SK-N-SH (cell line): ENCODE measurements around the gene MYOT. TPM values are rescaled to one million over a fixed set of nuclear protein-coding genes. Genes with fewer than 3 reads are reported as not detected.

Experiments
- CTCF ChIA-PET: fragments of 300-600, 350-600 bp; formaldehyde crosslinking; extraction: SDS; loops from one replicate; lab custom pipeline; 2021; lab: Yijun Ruan, JAX
- POLR2A ChIA-PET: fragments of 350-600 bp; sonication (Branson Sonifier 250); formaldehyde crosslinking; extraction: SDS; loops from one replicate; lab custom pipeline; 2020; ENCODE audit warnings: antibody characterized with exemption, inconsistent platforms; lab: Yijun Ruan, JAX
- DNase-seq: peaks from one replicate; pipeline ENCODE4 v3.0.0; 2012
- H2AFZ ChIP-seq: fragments of 200-600 bp; sonication (generic); 2 replicates; pipeline ENCODE4 v1.8.1; 2016; ENCODE audit warnings: antibody characterized with exemption, mild to moderate bottlenecking, low read depth
- H3F3A ChIP-seq: fragments of 200-600 bp; sonication (generic); replicated peaks from 2 replicates; pipeline ENCODE3; 2016; ENCODE audit warnings: antibody characterized with exemption, mild to moderate bottlenecking; ENCODE audit not compliant: insufficient read depth
- H3K27ac ChIP-seq, 2 experiments: fragments of 200-500 bp in 1 of 2; fragments of 200-600 bp in 1 of 2; sonication (Bioruptor generic) in 1 of 2; sonication (generic), shearing (Covaris generic) in 1 of 2; 2 replicates each; pipeline versions ENCODE4 v1.5.1 to v1.6.1; 2014 to 2016; ENCODE audit warnings: low read depth in 2 of 2, inconsistent platforms in 1 of 2, low read length in 1 of 2, mild to moderate bottlenecking in 1 of 2, mixed read lengths in 1 of 2
- H3K27me3 ChIP-seq: fragments of 200-600 bp; sonication (generic), shearing (Covaris generic); 2 replicates; pipeline ENCODE4 v1.6.1; 2016; ENCODE audit warnings: mixed run types; ENCODE audit not compliant: insufficient read depth
- H3K36me3 ChIP-seq, 2 experiments: fragments of 200-500 bp in 1 of 2; fragments of 200-600 bp in 1 of 2; sonication (Bioruptor generic) in 1 of 2; sonication (generic) in 1 of 2; replicated peaks in 1 of 2; 2 replicates each; pipeline versions ENCODE3 to v1.5.1; 2014 to 2016; ENCODE audit warnings: low read length in 1 of 2, mild to moderate bottlenecking in 1 of 2; ENCODE audit not compliant: insufficient read depth in 2 of 2, control insufficient read depth in 1 of 2
- H3K4me1 ChIP-seq, 2 experiments: fragments of 200-500 bp in 1 of 2; fragments of 200-600 bp in 1 of 2; sonication (Bioruptor generic) in 1 of 2; sonication (generic), shearing (Covaris generic) in 1 of 2; 2 replicates each; pipeline versions ENCODE4 v1.5.1 to v1.6.1; 2014 to 2016; ENCODE audit warnings: low read depth in 1 of 2, low read length in 1 of 2, mixed run types in 1 of 2; ENCODE audit not compliant: insufficient read depth in 2 of 2, control insufficient read depth in 1 of 2
- H3K4me2 ChIP-seq: fragments of 200-600 bp; sonication (generic), shearing (Covaris generic); 2 replicates; pipeline ENCODE4 v1.6.1; 2017; ENCODE audit warnings: mixed run types
- H3K4me3 ChIP-seq, 2 experiments: fragments of 200-500 bp in 1 of 2; fragments of 200-600 bp in 1 of 2; sonication (Bioruptor generic) in 1 of 2; sonication (generic), shearing (Covaris generic) in 1 of 2; 2 replicates each; pipeline versions ENCODE4 v1.5.1 to v1.8.1; 2014 to 2016; ENCODE audit warnings: low read depth in 2 of 2, inconsistent platforms in 1 of 2, low read length in 1 of 2, mild to moderate bottlenecking in 1 of 2, mixed read lengths in 1 of 2, moderate library complexity in 1 of 2
- H3K79me2 ChIP-seq: fragments of 200-600 bp; sonication (generic); 2 replicates; pipeline ENCODE4 v1.8.1; 2017; ENCODE audit warnings: mild to moderate bottlenecking; ENCODE audit not compliant: insufficient read depth
- H3K9ac ChIP-seq: fragments of 200-600 bp; sonication (generic); 2 replicates; pipeline ENCODE4 v1.6.1; 2017; ENCODE audit warnings: mixed run types
- H3K9me2 ChIP-seq: fragments of 200-600 bp; sonication (generic); 2 replicates; pipeline ENCODE4 v1.6.1; 2017; ENCODE audit warnings: mixed run types
- H3K9me3 ChIP-seq: fragments of 200-600 bp; sonication (generic); 2 replicates; pipeline ENCODE4 v1.6.1; 2017; ENCODE audit warnings: mixed run types, mild to moderate bottlenecking, moderate library complexity
- H4K20me1 ChIP-seq: fragments of 200-600 bp; sonication (generic); 2 replicates; pipeline ENCODE4 v1.6.1; 2017; ENCODE audit warnings: mild to moderate bottlenecking, mixed run types; ENCODE audit not compliant: insufficient read depth
- CHD2 ChIP-seq: fragments of 150-350 bp; IDR thresholded peaks from 2 replicates; pipeline ENCODE4 v1.6.1; 2018; ENCODE audit warnings: low read length; ENCODE audit not compliant: partially characterized antibody
- ELF1 ChIP-seq: IDR thresholded peaks from 2 replicates; pipeline ENCODE4 v1.4.0; 2012
- EP300 ChIP-seq, 2 experiments: IDR thresholded peaks; 2 replicates each; pipeline versions ENCODE4 v1.4.0 to v1.6.1; 2012; ENCODE audit warnings: borderline replicate concordance in 1 of 2, low read depth in 1 of 2, low read length in 1 of 2
- EZH2phosphoT487 ChIP-seq: fragments of 200-600 bp; sonication (generic); IDR thresholded peaks from 2 replicates; pipeline ENCODE4 v1.6.1; 2017; ENCODE audit warnings: low read depth, mixed run types, mild to moderate bottlenecking, antibody characterized with exemption, moderate library complexity, borderline replicate concordance
- FOSL2 ChIP-seq: IDR thresholded peaks from 2 replicates; pipeline ENCODE4 v1.4.0; 2012; ENCODE audit warnings: low read depth, mild to moderate bottlenecking, moderate library complexity, borderline replicate concordance
- GABPA ChIP-seq: IDR thresholded peaks from 2 replicates; pipeline ENCODE4 v1.4.0; 2012; ENCODE audit warnings: low read depth, mild to moderate bottlenecking
- IRF3 ChIP-seq: fragments of 150-350 bp; IDR thresholded peaks from 2 replicates; pipeline ENCODE4 v1.6.1; 2016; ENCODE audit warnings: mild to moderate bottlenecking, low read depth, low read length
- JUND ChIP-seq: IDR thresholded peaks from 2 replicates; pipeline ENCODE4 v1.4.0; 2012
- MEF2A ChIP-seq: IDR thresholded peaks from 2 replicates; pipeline ENCODE4 v1.4.0; 2012; ENCODE audit warnings: low read depth, borderline replicate concordance
- MXI1 ChIP-seq: IDR thresholded peaks from 2 replicates; pipeline ENCODE4 v1.6.1; 2012; ENCODE audit warnings: mild to moderate bottlenecking, low read depth, low read length, improper control_type of control experiment
- NRF1 ChIP-seq: IDR thresholded peaks from 2 replicates; pipeline ENCODE4 v1.6.1; 2012; ENCODE audit warnings: low read depth, mild to moderate bottlenecking, low read length
- PBX3 ChIP-seq: IDR thresholded peaks from 2 replicates; pipeline ENCODE4; 2012
- RCOR1 ChIP-seq: fragments of 150-350 bp; IDR thresholded peaks from 2 replicates; pipeline ENCODE4 v1.6.1; 2017; ENCODE audit warnings: antibody characterized with exemption, low read length
- RFX5 ChIP-seq: IDR thresholded peaks from 2 replicates; pipeline ENCODE4 v1.6.1; 2012; ENCODE audit warnings: mild to moderate bottlenecking, improper control_type of control experiment, low read length
- RXRA ChIP-seq: IDR thresholded peaks from 2 replicates; pipeline ENCODE4 v1.4.0; 2012; ENCODE audit warnings: low read depth, mild to moderate bottlenecking, borderline replicate concordance
- SIN3A ChIP-seq: IDR thresholded peaks from 2 replicates; pipeline ENCODE4 v1.6.1; 2012; ENCODE audit warnings: low read depth, mild to moderate bottlenecking, low read length, moderate library complexity, borderline replicate concordance
- SMC3 ChIP-seq: IDR thresholded peaks from 2 replicates; pipeline ENCODE4 v1.6.1; 2012; ENCODE audit warnings: low read depth, low read length, improper control_type of control experiment
- TAF1 ChIP-seq: IDR thresholded peaks from 2 replicates; pipeline ENCODE4 v1.6.1; 2012; ENCODE audit warnings: low read depth, mild to moderate bottlenecking, low read length, moderate library complexity, borderline replicate concordance
- TCF12 ChIP-seq: IDR thresholded peaks from 2 replicates; pipeline ENCODE4 v1.4.0; 2012
- TEAD4 ChIP-seq: IDR thresholded peaks from 2 replicates; pipeline ENCODE4 v1.4.0; 2012; ENCODE audit warnings: mild to moderate bottlenecking, borderline replicate concordance; ENCODE audit not compliant: insufficient read depth
- USF1 ChIP-seq: IDR thresholded peaks from 2 replicates; pipeline ENCODE4 v1.4.0; 2012; ENCODE audit warnings: low read depth, borderline replicate concordance
- USF2 ChIP-seq: fragments of 150-350 bp; IDR thresholded peaks from 2 replicates; pipeline ENCODE4 v1.6.1; 2017; ENCODE audit warnings: antibody characterized with exemption, low read length, low read depth, borderline replicate concordance
- YY1 ChIP-seq: IDR thresholded peaks from 2 replicates; pipeline ENCODE4 v1.4.0; 2012; ENCODE audit warnings: low read depth, mild to moderate bottlenecking
- ZBTB33 ChIP-seq: IDR thresholded peaks from 2 replicates; pipeline ENCODE4 v1.4.0; 2012; ENCODE audit warnings: low read depth, borderline replicate concordance
- WGBS: methylation state at CpG from one replicate; pipeline ENCODE4 v1.1.6; 2017; ENCODE audit warnings: low lambda C conversion rate; 5-methylcytosine and 5-hydroxymethylcytosine counted together
- polyA plus RNA-seq, 3 experiments: library from polyadenylated mRNA; depleted of rRNA; stranded (reverse); fragments of >200 nt; gene quantifications; 2 replicates each; pipeline ENCODE4 v1.2.3, GENCODE V29; 2012

Gene MYOT
- polyA plus RNA-seq, 1 of the 3 experiments (the other 2 are of a cell fraction) = 0.02 TPM

- H3K4me1 ChIP-seq = no peaks in the 10 kb centered on the region
- no peaks in the 10 kb centered on the region for H3K79me2 ChIP-seq
- no peak overlapping the region for H3K4me3 ChIP-seq
- peaks cover 3% of the 10 kb centered on the region for H3F3A ChIP-seq
- 90% methylated on average over 7 of the region's 7 CpGs for WGBS
- H4K20me1 ChIP-seq = no peaks in the 10 kb centered on the region
- no peak overlapping the region for H2AFZ ChIP-seq
- DNase-seq = no peak
- H3K4me2 ChIP-seq = no peak overlapping the region
- no peaks in the 10 kb centered on the region for H3K9me3 ChIP-seq
- no peaks in the 10 kb centered on the region for H3K9me2 ChIP-seq
- ChIA-PET POLR2A (no interaction called here), CTCF (no interaction called here)
- no peak for TF ChIP-seq NRF1
- TF ChIP-seq EZH2phosphoT487 = no peak
- no peak for TF ChIP-seq ZBTB33
- TF ChIP-seq RXRA = no peak
- TF ChIP-seq TCF12 = no peak
- no peak for TF ChIP-seq CHD2
- no peak for TF ChIP-seq USF1
- TF ChIP-seq JUND = no peak
- no peak for TF ChIP-seq SIN3A
- TF ChIP-seq RCOR1 = no peak
- TF ChIP-seq YY1 = no peak
- no peak overlapping the region for H3K9ac ChIP-seq
- H3K27me3 ChIP-seq = no peaks in the 10 kb centered on the region
- H3K36me3 ChIP-seq = no peaks in the 10 kb centered on the region
- H3K27ac ChIP-seq = no peak overlapping the region
These were observed 3.1 kb downstream of the MYOT start for GRCh38 chr5:137870647-137871339.

- peaks cover 3% of the 10 kb centered on the region for H3F3A ChIP-seq
- H3K27me3 ChIP-seq = no peaks in the 10 kb centered on the region
- POLR2A ChIA-PET = no interaction called here
- no peaks in the 10 kb centered on the region for H3K4me1 ChIP-seq
- H3K4me2 ChIP-seq = no peak overlapping the region
- DNase-seq = no peak
- CTCF ChIA-PET = no interaction called here
- H4K20me1 ChIP-seq = no peaks in the 10 kb centered on the region
- no peak overlapping the region for H3K9ac ChIP-seq
- H3K36me3 ChIP-seq = no peaks in the 10 kb centered on the region
- WGBS = 98% methylated on average over 3 of the region's 3 CpGs
- H3K9me2 ChIP-seq = no peaks in the 10 kb centered on the region
- H3K4me3 ChIP-seq = no peak overlapping the region
- H3K9me3 ChIP-seq = no peaks in the 10 kb centered on the region
- no peak overlapping the region for H3K27ac ChIP-seq
- no peaks in the 10 kb centered on the region for H3K79me2 ChIP-seq
- no peak overlapping the region for H2AFZ ChIP-seq
- TF ChIP-seq JUND = no peak
- no peak for TF ChIP-seq RFX5
- no peak for TF ChIP-seq PBX3
- no peak for TF ChIP-seq TEAD4
- TF ChIP-seq TAF1 = no peak
- no peak for TF ChIP-seq FOSL2
- TF ChIP-seq MXI1 = no peak
- TF ChIP-seq SIN3A = no peak
- no peak for TF ChIP-seq USF2
- no peak for TF ChIP-seq EP300 (IDR thresholded peaks at IDR 0.05; ENCODE audit: borderline replicate concordance in 1 of 2, low read depth in 1 of 2, low read length in 1 of 2)
- no peak for TF ChIP-seq NRF1
- TF ChIP-seq GABPA = no peak
- no peak for TF ChIP-seq MEF2A
- TF ChIP-seq SMC3 = no peak
- TF ChIP-seq IRF3 = no peak
- no peak for TF ChIP-seq ELF1
These were observed 3.9 kb downstream of the MYOT start for GRCh38 chr5:137871571-137871970.
